Skeletal muscle tissue (tissue), 4 donors: ENCODE results near the gene CTIF. TPM values are rescaled to one million over a fixed set of nuclear protein-coding genes. Genes with fewer than 3 reads are reported as not detected.

Source experiments
- H3K27ac ChIP-seq: one replicate; pipeline ENCODE4 v1.7.0; 2013; ENCODE audit warnings: mild to moderate bottlenecking, low read depth, low read length, inconsistent platforms
- H3K27me3 ChIP-seq, 3 donors: one replicate each; pipeline ENCODE4 v1.7.0; 2013; ENCODE audit warnings: low read length in 3 of 3; ENCODE audit not compliant: control insufficient read depth in 3 of 3, insufficient read depth in 3 of 3
- H3K36me3 ChIP-seq, 3 donors: one replicate each; pipeline ENCODE4 v1.7.0; 2013; ENCODE audit warnings: low read length in 3 of 3; ENCODE audit not compliant: control insufficient read depth in 3 of 3, insufficient read depth in 3 of 3
- H3K4me1 ChIP-seq, 3 donors: one replicate each; pipeline ENCODE4 v1.7.0; 2013; ENCODE audit warnings: low read length in 3 of 3, mild to moderate bottlenecking in 3 of 3; ENCODE audit not compliant: control insufficient read depth in 3 of 3, insufficient read depth in 3 of 3
- H3K4me3 ChIP-seq, 3 donors: one replicate each; pipeline ENCODE4 v1.7.0; 2013; ENCODE audit warnings: low read length in 3 of 3
- H3K9ac ChIP-seq, 3 donors: one replicate each; pipeline ENCODE4 v1.7.0; 2013; ENCODE audit warnings: low read length in 3 of 3, mild to moderate bottlenecking in 3 of 3, moderate library complexity in 2 of 3, low read depth in 1 of 3
- H3K9me3 ChIP-seq, 3 donors: one replicate each; pipeline ENCODE4 v1.7.0; 2013; ENCODE audit warnings: low read length in 3 of 3; ENCODE audit not compliant: control insufficient read depth in 3 of 3
- total RNA-seq: library from RNA; depleted of rRNA; stranded (reverse); fragments of >200 nt; gene quantifications from one replicate; pipeline ENCODE4 v1.2.3, GENCODE V29; 2014
- donor health status: Osteomylitis.

Gene CTIF
- total RNA-seq, 1 donor from 2014 or later, result 16.7 TPM

DNA sequence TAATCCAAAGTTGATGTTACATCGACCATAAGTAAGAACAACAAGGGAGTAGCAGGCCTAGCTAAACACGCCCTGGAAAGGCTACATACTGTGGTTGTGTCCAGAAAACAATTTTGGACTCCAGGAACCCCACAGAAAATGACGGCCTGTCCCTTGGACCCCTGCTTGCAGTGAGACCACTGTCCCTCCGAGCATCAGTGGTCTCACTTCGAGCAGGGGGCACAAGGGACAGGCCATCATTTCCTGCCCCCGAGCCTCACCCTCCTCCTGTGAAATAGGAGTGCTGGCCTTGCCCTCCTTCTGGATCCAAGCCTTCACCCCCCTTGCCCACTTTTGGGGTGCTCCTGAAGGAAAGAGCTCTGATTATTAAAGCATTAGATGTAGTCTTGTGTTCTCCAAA is 144.4 kb downstream of the CTIF start:
- Histone ChIP-seq H3K9me3 (no peaks in the 10 kb centered on the region), H3K4me1 (peaks cover 19 to 33% (median 22%) of the 10 kb centered on the region in 3 donors), H3K27ac (no peak overlapping the region)

DNA sequence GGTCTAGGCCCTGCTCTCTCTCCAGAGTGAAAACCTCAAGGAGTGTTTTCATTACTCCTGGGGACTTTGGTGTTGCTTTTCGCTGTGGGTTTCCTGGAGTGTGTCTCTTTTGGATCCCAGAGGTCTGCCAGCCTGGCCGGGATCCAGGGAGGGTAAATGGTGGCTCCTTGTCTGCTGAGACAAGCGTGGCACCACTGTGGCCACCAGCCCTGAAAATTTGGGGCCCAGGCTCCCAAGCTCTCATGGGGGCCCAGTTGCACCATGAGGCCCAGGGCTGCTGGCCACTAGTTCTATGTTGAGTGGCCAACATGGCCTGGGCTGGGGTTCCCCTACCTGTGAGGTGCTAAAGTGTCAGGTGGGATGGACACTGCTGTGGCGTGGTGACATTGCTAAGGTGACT is 144.8 kb downstream of the CTIF start:
- Histone ChIP-seq H3K36me3 (peaks cover 0 to 2% (median 2%) of the 10 kb centered on the region in 3 donors), H3K9me3 (no peaks in the 10 kb centered on the region), H3K4me3 (no peak overlapping the region), H3K27ac (no peak overlapping the region), H3K9ac (no peak overlapping the region), H3K4me1 (peaks cover 19 to 35% (median 22%) of the 10 kb centered on the region in 3 donors), H3K27me3 (no peaks in the 10 kb centered on the region)

More for the DNA sequence above, 144.4 kb downstream of the CTIF start:
- Histone ChIP-seq H3K9ac (no peak overlapping the region), H3K36me3 (peaks cover 0 to 2% (median 0%) of the 10 kb centered on the region in 3 donors), H3K4me3 (no peak overlapping the region), H3K27me3 (no peaks in the 10 kb centered on the region)

GRCh38 chr18:48687346-48688042 is 148.7 kb downstream of the CTIF start:
- Histone ChIP-seq H3K9me3 (no peaks in the 10 kb centered on the region), H3K9ac (no peak overlapping the region), H3K4me3 (no peak overlapping the region), H3K36me3 (peaks cover 0 to 2% (median 0%) of the 10 kb centered on the region in 3 donors), H3K27ac (peak overlapping the region; percentile 50), H3K4me1 (peaks cover 0 to 17% (median 7%) of the 10 kb centered on the region in 3 donors), H3K27me3 (no peaks in the 10 kb centered on the region)

DNA sequence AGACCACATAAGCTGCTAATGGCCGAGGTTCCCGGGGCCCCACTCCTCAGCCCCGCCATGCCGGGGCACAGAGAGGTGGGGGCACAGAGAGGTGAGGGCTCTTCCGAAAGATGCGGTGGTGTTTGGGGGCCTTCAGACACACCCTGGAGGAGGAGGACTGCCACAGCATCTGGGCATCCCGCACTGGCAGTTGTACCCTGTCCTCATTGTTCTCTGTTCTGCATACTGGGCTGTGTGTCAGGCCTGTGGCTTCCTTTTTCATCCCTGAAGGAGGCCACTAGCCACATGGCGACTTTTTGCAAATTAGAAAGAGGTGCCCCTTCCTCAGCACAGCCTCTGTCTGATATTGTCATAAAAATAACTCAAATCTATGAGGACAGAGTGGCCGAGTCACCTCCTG is 150.1 kb downstream of the CTIF start:
- H3K36me3 ChIP-seq, result peaks cover 0 to 2% (median 0%) of the 10 kb centered on the region in 3 donors

GRCh38 chr18:48689548-48689947 is 150.7 kb downstream of the CTIF start:
- Histone ChIP-seq H3K9me3 (no peaks in the 10 kb centered on the region), H3K4me1 (peaks cover 18 to 33% (median 21%) of the 10 kb centered on the region in 3 donors), H3K27ac (no peak overlapping the region)

More for the DNA sequence above, 150.1 kb downstream of the CTIF start:
- no peak overlapping the region for H3K9ac ChIP-seq
- no peaks in the 10 kb centered on the region for H3K9me3 ChIP-seq
- no peak overlapping the region for H3K27ac ChIP-seq
- H3K27me3 ChIP-seq, result no peaks in the 10 kb centered on the region
- peaks cover 12 to 27% (median 15%) of the 10 kb centered on the region in 3 donors for H3K4me1 ChIP-seq
- no peak overlapping the region for H3K4me3 ChIP-seq

GRCh38 chr18:48690494-48690893 is 151.7 kb downstream of the CTIF start:
- Histone ChIP-seq H3K27me3 (no peaks in the 10 kb centered on the region), H3K36me3 (peaks cover 0 to 2% (median 0%) of the 10 kb centered on the region in 3 donors), H3K4me3 (no peak overlapping the region), H3K4me1 (peaks cover 25 to 31% (median 30%) of the 10 kb centered on the region in 3 donors), H3K9ac (no peak overlapping the region), H3K27ac (no peak overlapping the region), H3K9me3 (no peaks in the 10 kb centered on the region)

More at GRCh38 chr18:48689548-48689947, 150.7 kb downstream of the CTIF start:
- Histone ChIP-seq H3K4me3 (no peak overlapping the region), H3K27me3 (no peaks in the 10 kb centered on the region), H3K36me3 (peaks cover 0 to 2% (median 0%) of the 10 kb centered on the region in 3 donors), H3K9ac (no peak overlapping the region)

GRCh38 chr18:48693006-48693405 is 154.2 kb downstream of the CTIF start:
- Histone ChIP-seq H3K9me3 (no peaks in the 10 kb centered on the region), H3K9ac (peak overlapping the region in 1 of 3 donors; percentile 3), H3K36me3 (peaks cover 0 to 2% (median 0%) of the 10 kb centered on the region in 3 donors), H3K4me3 (peak overlapping the region in 1 of 3 donors; percentile 7), H3K27me3 (no peaks in the 10 kb centered on the region), H3K4me1 (peaks cover 24 to 37% (median 26%) of the 10 kb centered on the region in 3 donors), H3K27ac (peak overlapping the region; percentile 15)

DNA sequence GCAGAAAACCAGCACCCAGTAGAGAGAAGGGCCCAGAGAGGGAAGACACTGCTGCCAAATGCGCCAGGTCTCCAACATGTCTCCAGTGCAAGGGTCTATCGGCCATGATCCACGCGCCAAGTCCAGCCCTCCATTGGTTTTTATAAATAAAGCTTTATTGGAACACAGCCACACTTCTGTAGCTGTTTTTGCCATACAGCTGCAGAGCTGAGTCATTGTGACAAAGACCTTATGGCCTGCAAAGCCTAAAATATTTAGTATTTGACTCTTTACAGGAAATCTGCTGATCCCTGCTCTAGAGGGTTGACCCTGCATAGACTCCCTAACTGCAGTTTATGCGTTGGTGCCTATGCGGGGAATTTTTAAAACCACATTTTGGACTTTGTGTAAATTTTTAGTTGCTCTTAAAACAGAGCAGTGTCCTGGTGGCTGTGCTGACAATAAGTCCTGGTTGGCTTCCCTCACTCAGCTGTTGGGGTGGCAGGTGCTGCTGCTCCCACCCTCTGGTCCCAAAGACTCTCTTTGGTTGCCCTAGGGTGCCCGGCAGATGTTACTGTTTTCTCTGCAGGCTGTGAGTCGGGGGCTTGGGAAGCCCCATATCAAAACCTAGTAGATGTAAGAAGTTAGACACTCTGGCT is 154.9 kb downstream of the CTIF start:
- peak overlapping the region in 2 of 3 donors; percentile 1 to 52 for H3K9ac ChIP-seq
- no peaks in the 10 kb centered on the region for H3K27me3 ChIP-seq
- no peak overlapping the region for H3K4me3 ChIP-seq
- peak overlapping the region; percentile 15 for H3K27ac ChIP-seq
- H3K4me1 ChIP-seq, result peaks cover 23 to 37% (median 23%) of the 10 kb centered on the region in 3 donors
- H3K9me3 ChIP-seq, result no peaks in the 10 kb centered on the region
- no peaks in the 10 kb centered on the region for H3K36me3 ChIP-seq

GRCh38 chr18:48694295-48694694 is 155.5 kb downstream of the CTIF start:
- H3K9ac ChIP-seq, result peak overlapping the region in 2 of 3 donors; percentile 1 to 52
- no peaks in the 10 kb centered on the region for H3K9me3 ChIP-seq
- no peak overlapping the region for H3K4me3 ChIP-seq
- no peaks in the 10 kb centered on the region for H3K36me3 ChIP-seq
- no peaks in the 10 kb centered on the region for H3K27me3 ChIP-seq
- peak overlapping the region; percentile 15 for H3K27ac ChIP-seq
- H3K4me1 ChIP-seq, result peaks cover 23 to 37% (median 23%) of the 10 kb centered on the region in 3 donors

GRCh38 chr18:48695671-48696070 is 156.8 kb downstream of the CTIF start:
- H3K4me3 ChIP-seq, result no peak overlapping the region
- no peaks in the 10 kb centered on the region for H3K36me3 ChIP-seq
- no peaks in the 10 kb centered on the region for H3K27me3 ChIP-seq
- H3K27ac ChIP-seq, result no peak overlapping the region
- H3K4me1 ChIP-seq, result peaks cover 23 to 37% (median 23%) of the 10 kb centered on the region in 3 donors
- H3K9ac ChIP-seq, result no peak overlapping the region
- no peaks in the 10 kb centered on the region for H3K9me3 ChIP-seq
